Measurements from ENCODE around the gene AKAP12.

The AKAP12 gene

DNA sequence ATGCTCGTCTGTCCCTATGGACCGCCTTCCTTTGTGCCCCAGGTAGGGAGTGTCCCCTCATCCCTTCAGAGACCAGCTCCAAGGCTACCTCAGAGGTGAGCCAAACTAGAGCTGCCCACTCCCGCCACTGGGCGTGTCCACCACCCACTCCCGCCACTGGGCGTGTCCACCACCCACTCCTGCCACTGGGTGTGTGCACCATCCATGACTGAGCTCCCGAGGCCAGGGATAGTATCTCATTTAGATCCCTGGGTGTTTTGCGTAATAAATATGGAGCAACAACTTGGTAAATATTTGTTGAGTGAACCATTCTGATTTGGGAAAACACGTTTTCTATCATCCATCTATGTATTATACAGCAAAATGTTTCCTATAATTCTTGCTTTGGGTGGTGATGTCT lies 82.8 kb downstream of the AKAP12 start:
- H3K4me3 ChIP-seq (ENCODE audit: low read depth, low read length): no peak overlapping the region
- ChIA-PET POLR2A (no interaction called here), CTCF (interaction anchor here (1.1 to 19.1 kb wide), 7 partner anchors 10 to 505 kb away, joined by 3 to 573 read pairs (median 30); no protein-coding TSS in a partner anchor)
- no peak for DNase-seq (ENCODE audit: low read depth, low spot score)
- TF ChIP-seq, protein P1, sequence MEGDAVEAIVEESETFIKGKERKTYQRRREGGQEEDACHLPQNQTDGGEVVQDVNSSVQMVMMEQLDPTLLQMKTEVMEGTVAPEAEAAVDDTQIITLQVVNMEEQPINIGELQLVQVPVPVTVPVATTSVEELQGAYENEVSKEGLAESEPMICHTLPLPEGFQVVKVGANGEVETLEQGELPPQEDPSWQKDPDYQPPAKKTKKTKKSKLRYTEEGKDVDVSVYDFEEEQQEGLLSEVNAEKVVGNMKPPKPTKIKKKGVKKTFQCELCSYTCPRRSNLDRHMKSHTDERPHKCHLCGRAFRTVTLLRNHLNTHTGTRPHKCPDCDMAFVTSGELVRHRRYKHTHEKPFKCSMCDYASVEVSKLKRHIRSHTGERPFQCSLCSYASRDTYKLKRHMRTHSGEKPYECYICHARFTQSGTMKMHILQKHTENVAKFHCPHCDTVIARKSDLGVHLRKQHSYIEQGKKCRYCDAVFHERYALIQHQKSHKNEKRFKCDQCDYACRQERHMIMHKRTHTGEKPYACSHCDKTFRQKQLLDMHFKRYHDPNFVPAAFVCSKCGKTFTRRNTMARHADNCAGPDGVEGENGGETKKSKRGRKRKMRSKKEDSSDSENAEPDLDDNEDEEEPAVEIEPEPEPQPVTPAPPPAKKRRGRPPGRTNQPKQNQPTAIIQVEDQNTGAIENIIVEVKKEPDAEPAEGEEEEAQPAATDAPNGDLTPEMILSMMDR (IDR thresholded peaks at IDR 0.05; ENCODE audit: insufficient read depth, low read length, missing control alignments): no peak

DNA sequence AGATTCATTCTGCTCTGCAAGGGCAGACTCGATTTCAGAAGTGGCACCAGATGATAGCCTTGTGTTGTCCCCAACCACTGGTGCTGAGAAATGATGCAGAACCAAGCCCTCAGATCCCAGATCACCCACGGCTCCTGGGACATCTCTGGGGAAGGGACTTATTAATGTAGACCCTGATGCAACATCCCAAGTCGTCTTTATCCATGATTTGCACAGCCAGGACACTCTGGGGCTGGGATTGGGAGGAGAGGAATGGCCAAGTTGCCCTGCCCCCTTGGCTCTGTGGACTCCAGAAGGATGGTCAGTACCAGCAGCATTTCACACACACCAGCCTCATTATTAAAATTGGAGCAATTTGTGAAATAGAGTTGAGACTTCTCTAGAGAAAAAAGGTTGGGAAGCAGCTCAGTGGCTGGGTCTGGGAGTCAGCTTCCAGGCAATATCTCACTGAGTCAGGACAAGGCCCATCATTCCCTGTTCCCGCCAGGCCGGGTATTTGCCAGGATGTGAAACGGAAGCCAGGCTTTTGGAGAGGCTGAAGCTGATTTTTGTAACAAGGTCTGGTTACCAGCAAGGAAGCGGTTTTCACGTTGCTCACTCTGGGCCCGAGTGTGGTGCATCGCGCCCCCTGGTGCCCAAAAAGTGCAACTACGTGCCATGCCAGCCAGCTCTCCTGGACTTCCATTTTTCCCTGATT lies 84.2 kb downstream of the AKAP12 start:
- DNase-seq (ENCODE audit: low read depth, low spot score): peak; percentile 71
- POLR2A ChIA-PET: interaction anchor here (1.0 to 1.2 kb wide), 3 partner anchors 83 to 430 kb away, joined by 3 to 8 read pairs (median 5); partner anchors contain the start of gene AKAP12
- no peak overlapping the region for H3K4me3 ChIP-seq (ENCODE audit: low read depth, low read length)

DNA sequence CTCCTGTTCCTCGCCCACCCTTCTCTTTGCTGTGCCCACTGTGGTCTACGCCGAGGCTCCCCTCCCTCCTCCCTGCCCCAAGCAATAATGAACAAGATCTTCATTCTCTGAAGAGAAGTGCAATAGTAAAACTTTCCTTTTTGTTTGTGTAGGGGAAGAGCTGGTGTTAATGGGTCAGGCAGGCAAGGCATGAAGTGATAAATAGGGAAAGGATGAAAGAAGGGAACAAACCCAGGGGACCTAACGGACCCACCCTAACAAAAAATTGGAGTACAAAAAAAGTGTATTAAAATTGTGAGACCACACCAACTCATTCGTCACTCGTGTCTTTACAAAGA lies 84.7 kb downstream of the AKAP12 start:
- no peak overlapping the region for H3K4me3 ChIP-seq (ENCODE audit: low read depth, low read length)
- no peak for DNase-seq (ENCODE audit: low read depth, low spot score)
- CTCF ChIA-PET: interaction anchor here (0.7 to 19.1 kb wide), 86 partner anchors 10 to 506 kb away, joined by 3 to 573 read pairs (median 5); partner anchors contain the start of gene AKAP12
- TF ChIP-seq, protein P1 (IDR thresholded peaks at IDR 0.05; ENCODE audit: insufficient read depth, low read length, missing control alignments): no peak
- POLR2A ChIA-PET: interaction anchor here (1.0 to 1.2 kb wide), 3 partner anchors 84 to 431 kb away, joined by 3 to 8 read pairs (median 5); partner anchors contain the start of gene AKAP12

More for the DNA sequence above, 84.2 kb downstream of the AKAP12 start:
- TF ChIP-seq, protein P1 (IDR thresholded peaks at IDR 0.05; ENCODE audit: insufficient read depth, low read length, missing control alignments): peak; percentile 96
- CTCF ChIA-PET: interaction anchor here (0.6 to 19.1 kb wide), 76 partner anchors 10 to 506 kb away, joined by 3 to 573 read pairs (median 5); partner anchors contain the start of gene AKAP12

DNA sequence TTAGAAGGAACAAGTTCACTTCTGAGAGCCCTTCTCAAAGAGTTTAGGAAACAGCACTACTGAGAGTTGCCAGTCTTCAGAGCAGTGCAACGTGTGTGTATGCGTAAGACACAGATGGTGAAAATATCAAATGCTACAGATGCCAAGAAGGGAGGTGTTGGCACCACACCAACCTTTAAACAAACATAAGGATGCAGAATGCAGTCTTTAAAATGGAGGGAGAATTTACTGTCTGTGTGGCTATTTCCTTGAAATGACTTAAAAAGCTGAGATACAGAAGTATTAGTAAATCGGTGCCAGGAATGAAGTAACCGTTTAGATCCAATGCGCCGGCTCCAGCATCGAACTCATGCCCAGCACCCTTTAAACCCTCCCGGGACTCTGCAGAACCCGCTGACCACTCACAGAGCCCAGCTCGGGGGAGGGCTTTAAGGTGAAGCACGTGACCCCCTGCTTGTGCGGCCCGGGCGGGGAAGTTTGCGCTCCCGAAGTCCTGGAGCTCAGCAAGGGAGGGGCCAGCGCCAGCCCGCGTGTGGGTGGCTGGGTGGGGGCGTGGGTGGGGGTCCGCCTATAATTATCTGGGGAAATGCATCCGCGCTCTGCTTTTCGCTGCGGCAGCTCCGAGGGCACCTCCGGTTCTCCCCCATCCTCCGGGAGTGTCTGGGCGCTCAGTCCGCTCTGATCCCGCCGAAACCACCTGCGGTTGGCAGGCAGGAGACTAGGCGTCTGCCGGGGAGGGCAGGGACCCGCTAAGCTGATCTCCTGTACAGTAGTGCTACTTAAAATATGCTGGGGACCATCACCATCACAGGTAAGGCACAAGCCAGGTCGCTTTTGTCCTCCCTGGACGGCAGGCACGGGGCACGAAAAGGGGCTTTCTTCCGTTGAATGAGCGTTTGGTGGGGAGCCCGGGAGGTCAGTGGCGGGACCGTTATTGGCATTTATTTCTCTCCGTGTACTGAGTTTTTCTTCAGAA lies 85.6 kb downstream of the AKAP12 start:
- POLR2A ChIA-PET: interaction anchor here (1.2 kb wide), 1 partner anchor 85 kb away, joined by 8 read pairs; the partner anchor contains the start of gene AKAP12
- TF ChIP-seq, protein P1 (IDR thresholded peaks at IDR 0.05; ENCODE audit: insufficient read depth, low read length, missing control alignments): no peak
- CTCF ChIA-PET: interaction anchor here (0.7 to 19.1 kb wide), 71 partner anchors 8 to 507 kb away, joined by 3 to 573 read pairs (median 5); partner anchors contain the start of gene AKAP12
- H3K4me3 ChIP-seq (ENCODE audit: low read depth, low read length): peak overlapping the region; percentile 62
- peak; percentile 24 for DNase-seq (ENCODE audit: low read depth, low spot score)

DNA sequence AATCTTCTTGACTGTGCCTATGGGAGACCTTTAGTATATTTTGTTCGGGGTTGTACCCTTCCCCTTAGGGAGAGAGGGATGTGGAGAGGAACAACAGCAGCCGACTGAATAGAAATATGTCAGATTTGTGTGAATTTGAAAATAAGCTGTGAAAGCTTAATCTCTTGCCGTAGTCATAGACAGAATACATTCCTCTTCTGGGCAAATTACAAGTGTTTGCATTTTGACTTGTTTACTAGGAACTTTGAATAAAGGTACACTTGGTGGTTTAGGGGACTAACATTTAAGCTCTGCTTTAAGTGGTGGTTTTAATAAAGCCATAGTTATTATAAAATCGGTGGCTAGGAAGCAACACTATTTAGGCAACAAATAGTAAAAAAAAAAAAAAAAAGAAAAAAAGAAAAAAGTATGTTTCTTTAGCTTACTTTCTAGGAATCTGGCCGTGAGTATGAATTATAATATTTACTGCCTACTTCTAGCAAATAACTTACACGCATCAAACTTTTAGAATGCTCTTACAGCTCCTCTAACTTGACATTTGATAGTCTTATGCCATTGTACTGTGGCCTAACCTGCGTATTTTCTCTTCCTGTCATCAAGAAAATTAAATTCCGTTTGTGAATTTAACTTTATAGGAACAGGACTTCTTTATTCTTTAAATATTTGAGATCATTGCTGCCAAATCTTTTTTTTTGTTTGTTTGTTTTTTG lies 86.5 kb downstream of the AKAP12 start:
- DNase-seq (ENCODE audit: low read depth, low spot score): no peak
- ChIA-PET POLR2A (no interaction called here), CTCF (interaction anchor here (0.7 to 19.1 kb wide), 14 partner anchors 9 to 508 kb away, joined by 3 to 573 read pairs (median 16); no protein-coding TSS in a partner anchor)
- TF ChIP-seq, protein P1 (IDR thresholded peaks at IDR 0.05; ENCODE audit: insufficient read depth, low read length, missing control alignments): no peak
- H3K4me3 ChIP-seq (ENCODE audit: low read depth, low read length): peak overlapping the region; percentile 62

Data from AG04449 (cell line).